MCF 10A (cell line): ENCODE data around the gene IGFL4. TPM values are rescaled to one million over a fixed set of nuclear protein-coding genes. Genes with fewer than 3 reads are reported as not detected.
A peak's percentile ranks its signal among the peaks of the same experiment; 100 is the strongest.

Experiments
- BruUV-seq: library from RNA; stranded (reverse); fragments of 400-500 nt; replicated peaks from 2 replicates; lab custom pipeline; 2021; lab: Mats Ljungman, UMichigan
- CTCF ChIA-PET: fragments of 300-600 bp; sonication (Branson Sonifier 250); formaldehyde crosslinking; extraction: SDS; loops from one replicate; lab custom pipeline; 2021; ENCODE audit warnings: antibody characterized with exemption, inconsistent platforms; lab: Yijun Ruan, JAX
- POLR2A ChIA-PET: fragments of 300-600, 350-650 bp; sonication (Branson Sonifier 250); formaldehyde crosslinking; extraction: SDS; loops from one replicate; lab custom pipeline; 2020; ENCODE audit warnings: antibody characterized with exemption, inconsistent platforms; lab: Yijun Ruan, JAX
- DNase-seq: peaks from one replicate; pipeline ENCODE4 v3.0.0-alpha.2; 2018; ENCODE audit not compliant: unreplicated experiment
- H3K27ac Mint-ChIP-seq: one replicate; pipeline ENCODE4 v1.8.0; 2022; ENCODE audit warnings: mild to moderate bottlenecking, low read depth, mixed read lengths; ENCODE audit not compliant: unreplicated experiment
- H3K27me3 Mint-ChIP-seq: one replicate; pipeline ENCODE4 v1.8.0; 2022; ENCODE audit warnings: mixed read lengths; ENCODE audit not compliant: insufficient read depth, unreplicated experiment
- H3K36me3 Mint-ChIP-seq: one replicate; pipeline ENCODE4 v1.8.0; 2022; ENCODE audit warnings: mild to moderate bottlenecking, moderate library complexity, mixed read lengths; ENCODE audit not compliant: insufficient read depth, unreplicated experiment
- H3K4me1 Mint-ChIP-seq: one replicate; pipeline ENCODE4 v1.8.0; 2022; ENCODE audit warnings: mixed read lengths; ENCODE audit not compliant: insufficient read depth, unreplicated experiment
- H3K4me3 Mint-ChIP-seq: one replicate; pipeline ENCODE4 v1.8.0; 2022; ENCODE audit warnings: mild to moderate bottlenecking, moderate library complexity, mixed read lengths; ENCODE audit not compliant: unreplicated experiment
- H3K9me3 Mint-ChIP-seq: one replicate; pipeline ENCODE4 v1.8.0; 2022; ENCODE audit warnings: mixed read lengths; ENCODE audit not compliant: unreplicated experiment
- CTCF ChIP-seq: fragments of 200-600 bp; IDR thresholded peaks from one replicate; pipeline ENCODE4 v1.8.0; 2022; ENCODE audit warnings: antibody characterized with exemption, mild to moderate bottlenecking; ENCODE audit not compliant: unreplicated experiment
- intact Hi-C: fragments of 100-400 bp; cut with micrococcal nuclease; formaldehyde crosslinking; loops from 2 replicates; pipeline ENCODE4 v1.14.1; 2022
- microRNA-seq: library from miRNA; unstranded; fragments of <30 nt; microRNA quantifications from one replicate; pipeline ENCODE4 v1.2.0, GENCODE V29; 2022
- total RNA-seq: library from RNA; stranded (reverse); gene quantifications from 2 replicates; pipeline ENCODE4 v1.2.3, GENCODE V29; 2022

IGFL4 gene
- total RNA-seq, 1 experiment from 2014 or later, result not detected

- intact Hi-C loops, result loop anchor here (10.0 kb wide), 1 partner anchor 105 kb away; the partner anchor contains the start of gene IRF2BP1
- CTCF ChIA-PET, result no interaction called here
- Mint-ChIP-seq H3K36me3 (no peaks in the 10 kb centered on the region), H3K27me3 (peaks cover 20% of the 10 kb centered on the region), H3K4me1 (peaks cover 5% of the 10 kb centered on the region), H3K27ac (no peak overlapping the region), H3K9me3 (no peaks in the 10 kb centered on the region), H3K4me3 (no peak overlapping the region)
- no TSS peak for BruUV-seq
- DNase-seq, result no peak
- POLR2A ChIA-PET, result no interaction called here
- TF ChIP-seq CTCF, result no peak
Observed at GRCh38 chr19:45990113-45990728, 50.6 kb downstream of the IGFL4 start.

Small RNA genes within 50 kb of the gene (microRNA-seq; reads per million reads assigned to microRNA genes)
- gene MIR769, result 354 reads per million, percentile 81 among the genes with 10 or more reads in this experiment

Other genes starting within 250 kb of the IGFL4 start
- 57.5 and 71.6 TPM in 2 replicates for gene DMWD, start 248.2 kb downstream of the IGFL4 start, total RNA-seq
- 0.21 and 0.29 TPM in 2 replicates for gene RSPH6A, start 225.7 kb downstream of the IGFL4 start, total RNA-seq
- 77.4 and 86.2 TPM in 2 replicates for gene SYMPK, start 177.9 kb downstream of the IGFL4 start, total RNA-seq
- gene FOXA3, start 176.7 kb downstream of the IGFL4 start, total RNA-seq, result not detected in 2 replicates
- gene IRF2BP1, start 154.9 kb downstream of the IGFL4 start, total RNA-seq, result 14.7 and 18.1 TPM in 2 replicates
- gene MYPOP, start 138.4 kb downstream of the IGFL4 start, total RNA-seq, result 5.5 and 7.0 TPM in 2 replicates
- not detected in 2 replicates for gene NANOS2, start 126.2 kb downstream of the IGFL4 start, total RNA-seq
- gene NOVA2, start 67.1 kb downstream of the IGFL4 start, total RNA-seq, result not detected in 2 replicates
- 17.5 and 18.9 TPM in 2 replicates for gene CCDC61, start 45.5 kb downstream of the IGFL4 start, total RNA-seq
- not detected in 2 replicates for gene PGLYRP1, start 17.9 kb downstream of the IGFL4 start, total RNA-seq
- gene IGFL3, start 83.7 kb upstream of the IGFL4 start, total RNA-seq, result not detected in 2 replicates
- gene IGFL2, start 107.2 kb upstream of the IGFL4 start, total RNA-seq, result 1.3 TPM in 1 of 2 replicates, not detected in the other
- gene IGFL1, start 188.7 kb upstream of the IGFL4 start, total RNA-seq, result not detected in 2 replicates